CD4-positive, alpha-beta T cell treated with Interleukin-15 for 1 hour (primary cell): Measurements from ENCODE around the gene CHAD.
"Not testable (repeated sequence)": the region's sequence is repeated elsewhere in the genome, so short reads cannot be mapped to it uniquely, and the experiment has no call there.

Experiments
- DNase-seq: peaks from one replicate; pipeline ENCODE4 v3.0.0-alpha.2; 2020

CHAD gene

DNA sequence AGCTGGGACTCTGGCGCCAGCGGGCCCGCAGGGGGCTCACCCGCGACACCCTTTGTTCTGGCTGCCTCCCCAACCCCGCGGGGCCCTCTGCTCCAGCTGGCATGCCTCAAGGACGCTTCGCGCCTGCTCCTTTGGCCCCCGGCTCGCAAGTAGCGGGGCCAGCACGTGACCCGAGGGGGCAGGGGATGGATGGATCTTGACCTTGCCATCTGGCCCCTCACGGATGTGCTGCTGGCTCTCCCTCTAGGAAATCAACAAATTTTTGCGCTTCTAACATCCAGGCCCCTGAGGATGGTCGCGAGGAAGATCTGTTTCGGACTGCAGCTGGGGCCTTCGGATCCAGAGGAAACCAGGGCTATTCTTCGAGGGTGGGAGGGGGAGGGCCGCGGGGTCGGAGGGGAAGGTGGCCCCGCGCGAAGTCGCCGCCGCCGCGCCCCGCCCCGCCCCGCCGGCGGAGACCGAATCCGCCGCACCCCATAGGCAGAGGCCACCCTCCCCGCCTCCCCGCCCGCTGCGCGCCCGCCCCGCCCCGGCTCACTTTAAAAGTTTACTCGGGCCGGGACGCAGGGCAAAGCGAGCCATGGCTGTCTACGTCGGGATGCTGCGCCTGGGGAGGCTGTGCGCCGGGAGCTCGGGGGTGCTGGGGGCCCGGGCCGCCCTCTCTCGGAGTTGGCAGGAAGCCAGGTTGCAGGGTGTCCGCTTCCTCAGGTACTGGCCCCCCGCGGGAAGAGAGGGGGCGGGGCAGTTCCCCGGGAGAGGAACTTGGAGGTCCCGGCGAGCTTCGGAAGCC, 42.8 kb downstream of the CHAD start, which contains the start of gene ACSF2:
TSS of gene ACSF2 (plus strand) at position 537 of the 790 bp plus-strand sequence. CDS start at position 581, 44 bp downstream.
- DNase-seq = peak; percentile 66

DNA sequence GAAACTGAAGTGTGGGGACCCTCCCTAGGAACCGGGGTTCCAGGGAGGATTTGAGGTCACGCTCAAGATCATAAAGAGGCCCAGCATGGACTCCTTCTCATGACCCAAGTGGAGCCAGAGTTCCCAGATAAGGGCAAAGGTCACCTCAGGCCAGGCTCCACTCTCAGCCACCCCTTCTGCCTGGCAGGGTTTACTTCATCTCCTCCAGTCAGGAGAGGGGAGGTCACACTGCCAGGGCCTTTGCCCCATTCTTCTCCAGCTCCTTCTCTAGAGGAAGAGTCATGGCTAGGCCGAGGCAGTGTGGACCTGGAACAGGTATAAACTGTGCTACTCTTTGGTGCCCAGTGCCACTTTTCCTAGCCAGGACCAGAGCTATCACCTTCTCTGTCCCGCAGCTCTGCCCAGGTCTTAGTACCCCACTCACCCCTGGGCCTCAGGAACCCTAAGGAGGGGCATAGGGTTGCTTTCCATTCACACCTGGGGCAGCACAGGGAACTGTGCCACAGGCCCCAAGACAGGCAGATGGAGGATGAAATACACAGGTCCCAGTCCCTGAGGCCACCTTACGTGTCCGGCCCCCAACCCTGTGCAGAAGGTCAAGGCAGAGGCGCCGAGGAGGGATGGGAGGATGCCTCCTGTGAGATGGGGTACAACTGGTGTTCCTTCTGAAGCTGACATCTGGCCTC, 43.5 kb downstream of the CHAD start:
- no peak for DNase-seq

DNA sequence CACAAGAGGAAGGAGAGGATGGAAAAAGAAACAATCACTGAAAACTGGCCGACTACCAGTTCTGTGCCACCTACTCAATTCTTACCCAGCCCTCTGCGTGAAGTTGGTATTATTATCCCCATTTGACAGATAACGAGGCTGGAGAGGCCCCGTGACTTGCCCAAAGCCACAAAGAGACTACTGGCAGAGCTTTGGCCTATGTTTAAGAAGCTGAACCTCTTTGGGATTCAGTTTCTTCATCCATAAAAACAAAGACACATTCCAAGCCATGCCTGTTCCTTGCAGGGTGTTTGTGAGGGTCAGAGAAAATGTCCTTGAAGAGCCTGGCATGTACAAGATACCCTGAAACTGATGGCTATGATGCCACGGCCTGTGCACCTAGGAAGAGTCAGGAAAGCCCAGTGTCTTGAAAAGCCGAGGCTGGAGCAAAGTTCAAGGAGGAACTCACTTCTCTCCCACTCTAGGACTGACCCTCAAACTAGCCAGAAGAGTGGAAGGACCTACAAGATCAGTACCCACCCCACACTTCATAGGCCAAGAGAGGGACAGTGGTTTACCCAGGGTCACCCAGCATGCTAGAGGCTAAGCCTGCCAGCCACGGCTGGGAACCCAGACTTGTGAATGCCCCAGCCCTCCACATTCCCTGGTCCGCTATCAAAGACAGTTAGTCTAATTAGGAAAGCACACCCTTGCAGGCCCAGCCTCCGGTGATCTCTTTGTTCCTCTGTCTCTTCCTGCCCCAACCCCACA, 44.3 kb downstream of the CHAD start:
- no peak for DNase-seq

DNA sequence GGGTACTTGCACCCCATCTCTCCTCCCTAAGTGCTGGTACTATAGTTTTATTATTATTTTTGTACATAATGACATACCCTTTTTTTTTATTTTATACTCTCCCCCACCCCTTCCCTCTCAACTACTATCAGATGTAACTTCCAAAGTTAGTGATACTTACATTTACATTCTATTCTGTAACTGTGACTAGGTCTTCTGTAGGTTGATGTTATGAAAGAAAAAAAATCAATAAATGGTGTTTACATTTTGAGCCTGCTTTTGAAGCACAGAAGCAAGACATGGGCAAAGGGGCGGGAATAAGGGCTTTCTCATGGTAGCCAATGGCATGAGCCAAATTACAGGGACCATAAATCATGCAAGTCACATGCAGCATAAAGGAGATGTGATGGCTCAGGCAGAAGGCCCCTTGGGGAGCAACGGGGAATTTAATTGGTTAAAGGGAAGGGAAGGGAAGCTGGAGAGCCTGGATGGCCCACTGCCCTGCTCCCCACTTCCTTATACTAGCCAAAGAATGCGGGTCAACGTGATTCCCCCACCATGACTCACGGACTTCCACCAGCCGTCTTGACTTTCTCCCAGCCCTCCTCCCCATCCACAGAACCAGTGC, 45.0 kb downstream of the CHAD start:
- peak; percentile 21 for DNase-seq

DNA sequence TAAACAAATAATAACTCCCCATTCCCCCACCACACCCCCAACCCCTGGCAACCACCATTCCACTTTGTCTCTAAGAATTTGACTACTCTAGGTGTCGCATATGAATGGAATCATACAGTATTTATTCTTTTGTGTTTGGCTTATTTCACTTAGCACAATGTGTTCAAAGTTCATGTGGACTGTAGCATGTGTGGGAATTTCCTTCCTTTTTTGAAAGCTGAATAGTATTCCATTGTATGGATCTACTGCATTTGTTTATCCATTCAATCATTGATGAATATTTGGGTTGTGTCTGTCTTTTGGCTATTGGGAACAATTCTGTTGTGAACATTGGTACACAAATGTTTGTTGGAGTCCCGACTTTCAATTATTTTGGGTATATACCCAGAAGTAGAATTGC, 45.9 kb downstream of the CHAD start:
- DNase-seq = no peak

DNA sequence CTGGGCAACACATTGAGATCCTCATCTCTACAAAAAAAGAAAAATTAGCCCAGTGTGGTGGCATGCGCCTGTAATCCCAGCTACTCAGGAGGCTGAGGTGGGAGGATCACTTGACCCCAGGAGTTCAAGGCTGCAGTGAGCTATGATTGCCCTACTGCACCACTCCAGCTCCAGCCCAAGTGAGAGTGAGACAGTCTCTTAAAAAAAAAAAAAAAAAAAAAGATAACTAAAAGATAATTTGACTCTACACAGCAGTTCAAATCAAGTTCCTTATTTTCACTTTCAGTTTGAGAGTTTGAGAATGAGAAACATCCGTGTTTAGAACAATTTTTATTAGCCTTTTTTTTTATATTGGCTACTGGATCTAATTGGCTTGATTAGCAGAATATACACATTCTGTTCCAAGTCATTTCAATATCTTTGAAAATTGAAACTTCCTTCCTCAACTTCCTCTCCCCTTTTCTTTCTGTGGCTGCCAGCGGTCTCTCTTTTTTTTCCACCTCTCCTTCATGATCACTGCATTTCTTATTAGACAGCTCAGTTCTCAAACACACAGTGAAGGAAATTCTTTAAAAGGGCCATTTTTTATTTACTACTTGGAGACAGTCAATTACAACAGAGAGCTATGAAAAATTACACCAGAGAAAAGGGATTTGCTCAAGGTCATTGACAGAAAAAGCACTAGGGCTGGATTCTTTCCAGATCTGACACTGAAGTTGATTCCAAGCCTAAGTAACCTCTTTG, 47.2 kb downstream of the CHAD start:
- no peak for DNase-seq

DNA sequence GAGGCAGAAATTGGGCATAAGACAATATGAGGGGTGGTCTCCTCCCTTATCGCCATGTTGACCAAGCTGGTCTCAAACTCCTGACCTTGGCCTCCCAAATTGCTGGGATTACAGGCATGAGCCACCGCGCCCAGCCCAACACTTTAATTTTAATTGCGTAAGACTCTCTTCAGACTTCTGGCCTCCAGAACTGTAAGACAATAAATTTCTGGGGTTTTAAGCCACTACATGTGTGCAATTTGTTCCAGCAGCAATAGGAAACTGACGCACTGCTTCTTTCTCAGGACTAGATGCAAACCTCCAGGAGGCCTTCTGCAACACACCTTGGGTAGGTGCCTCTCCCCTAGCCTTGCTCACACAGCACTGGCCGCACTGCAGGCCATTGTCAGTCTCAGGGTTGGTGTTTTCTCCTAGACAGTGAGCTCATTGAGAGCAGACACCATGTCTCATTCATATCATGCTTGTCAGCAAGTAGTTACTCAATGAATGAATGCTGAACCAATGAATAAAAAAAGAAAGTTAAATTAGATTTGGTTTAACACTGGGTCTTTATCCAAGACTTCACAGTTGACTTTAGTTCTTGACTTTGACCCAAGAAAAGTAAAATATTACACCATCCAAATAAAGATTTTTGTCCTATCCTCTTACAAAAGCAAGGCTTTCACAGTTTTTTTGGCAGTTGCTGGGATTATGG, 48.1 kb downstream of the CHAD start:
- DNase-seq = no peak

DNA sequence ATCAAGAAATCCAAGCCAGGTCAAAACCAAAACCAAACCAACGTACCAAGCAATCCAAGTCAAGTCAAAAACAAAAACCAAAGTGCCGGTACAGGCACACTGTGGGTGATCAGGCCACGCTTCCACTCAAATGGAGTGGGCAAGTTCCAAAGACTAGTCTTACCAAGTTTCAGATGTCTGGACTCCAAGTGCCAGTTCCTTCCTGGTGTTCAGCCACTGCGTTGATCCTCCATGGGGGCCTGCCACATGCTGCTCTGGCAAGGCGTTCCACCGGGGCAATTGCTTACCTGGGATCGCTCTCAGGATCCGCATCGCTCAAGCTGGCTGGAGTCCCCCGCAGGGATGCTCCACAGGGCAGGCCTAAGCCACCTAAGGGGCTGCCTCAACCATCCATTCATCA, 49.1 kb downstream of the CHAD start:
- DNase-seq = not testable (repeated sequence)

DNA sequence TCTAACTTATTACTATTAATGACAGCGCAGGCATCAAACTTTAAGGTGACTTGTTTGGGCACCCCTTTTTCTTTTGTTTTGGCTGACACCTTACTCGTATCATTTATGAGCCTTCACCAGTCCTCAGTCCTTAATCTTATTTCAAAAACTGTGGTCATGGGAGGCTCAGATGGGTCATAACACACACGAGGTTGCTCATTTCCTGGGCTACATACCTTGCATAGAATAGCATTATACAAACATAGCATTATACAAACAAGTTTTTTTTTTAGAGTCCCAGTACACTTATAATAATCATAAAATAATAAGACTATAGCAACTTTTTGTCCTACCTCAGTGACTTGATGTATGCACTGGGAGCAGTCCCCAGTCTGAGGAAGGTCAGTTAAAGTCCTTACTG, 53.9 kb downstream of the CHAD start:
- DNase-seq = no peak
